GM21723 (cell line): ENCODE results near the gene CDC14C.

Experiments
- ATAC-seq: cut with Tn5 transposase; IDR thresholded peaks from one replicate; pipeline ENCODE4 v1.9.1; 2021; ENCODE audit warnings: mild to moderate bottlenecking, moderate library complexity; ENCODE audit not compliant: unreplicated experiment

Gene CDC14C

DNA sequence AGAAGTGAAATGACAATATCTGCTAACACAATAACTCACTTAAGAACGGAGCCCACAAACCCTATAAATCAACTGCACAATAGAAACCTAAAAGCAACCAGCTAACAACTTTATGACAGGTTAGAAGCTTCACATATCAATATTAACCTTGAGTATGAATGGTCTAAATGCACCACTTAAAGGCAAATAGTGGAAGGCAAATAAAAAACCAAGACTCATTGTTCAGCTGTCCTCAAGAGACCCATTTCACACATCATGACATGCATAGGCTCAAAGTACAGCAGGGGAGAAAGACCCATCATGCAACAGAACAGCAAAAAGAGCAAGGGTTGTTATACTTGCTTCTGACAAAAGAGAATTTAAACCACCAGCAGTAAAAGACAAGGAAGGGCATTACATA is 46.8 kb downstream of the CDC14C start:
- no peak for ATAC-seq

DNA sequence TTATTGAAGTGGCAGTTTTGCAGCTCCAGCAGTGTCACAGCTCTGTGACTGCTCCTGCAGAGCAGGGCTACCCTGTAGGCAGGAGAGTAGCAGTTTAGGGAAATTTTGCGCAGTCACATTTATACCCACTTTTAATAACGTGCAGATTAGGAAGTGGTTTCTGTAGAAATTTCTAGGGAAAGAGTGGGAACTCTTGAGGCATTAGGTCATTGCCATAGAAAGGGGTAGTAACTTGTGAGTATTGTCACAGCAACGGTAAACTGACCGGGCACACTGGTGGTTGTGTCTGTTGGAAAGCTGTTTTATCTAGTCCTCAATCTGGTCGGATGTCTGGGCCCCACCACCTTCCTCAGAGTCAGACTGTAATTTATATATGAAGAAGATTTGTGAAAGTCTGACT is 51.9 kb downstream of the CDC14C start:
- no peak for ATAC-seq

DNA sequence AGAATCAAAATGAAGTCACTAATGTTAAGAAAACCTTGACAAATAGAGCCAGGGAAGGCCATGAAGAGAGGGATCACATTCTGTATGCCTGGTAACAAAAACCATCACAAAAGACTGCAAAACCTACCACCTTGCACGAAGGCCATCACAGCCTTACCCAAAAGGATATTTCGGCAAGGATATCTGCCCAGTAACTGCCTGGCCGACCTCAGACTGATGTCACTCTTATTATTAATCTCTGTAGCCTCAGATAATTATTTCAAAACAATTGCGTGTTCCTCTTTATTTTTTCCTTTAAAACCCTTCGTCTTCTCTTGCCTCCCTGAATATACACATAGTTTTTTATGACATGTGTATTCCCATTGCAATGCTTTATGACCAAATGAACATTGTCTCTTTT is 52.5 kb downstream of the CDC14C start:
- no peak for ATAC-seq
